Astrocyte of the spinal cord (primary cell): Measurements from ENCODE around the gene SLCO3A1.

ENCODE experiments used
- DNase-seq: peaks from one replicate; pipeline ENCODE4 v3.0.0; 2011; ENCODE audit warnings: low read depth, low spot score
- H3K4me3 ChIP-seq: 2 replicates; pipeline ENCODE4 v1.5.1; 2011; ENCODE audit warnings: low read depth, mild to moderate bottlenecking, low read length, moderate library complexity
- in situ Hi-C: cut with HindIII; loops from 2 replicates; pipeline ENCODE4 v1.10.0; 2017; ENCODE audit warnings: low sequenced_read_pairs
- TF ChIP-seq, protein P1 (sequence below): IDR thresholded peaks from 2 replicates; pipeline ENCODE4 v1.5.1; 2012; ENCODE audit warnings: low read depth, mild to moderate bottlenecking, low read length, inconsistent platforms

SLCO3A1 gene

GRCh38 chr15:92003515-92004067, 150.1 kb downstream of the SLCO3A1 start:
- in situ Hi-C loops, result no loop called here
- H3K4me3 ChIP-seq, result no peak overlapping the region
- TF ChIP-seq, protein P1, sequence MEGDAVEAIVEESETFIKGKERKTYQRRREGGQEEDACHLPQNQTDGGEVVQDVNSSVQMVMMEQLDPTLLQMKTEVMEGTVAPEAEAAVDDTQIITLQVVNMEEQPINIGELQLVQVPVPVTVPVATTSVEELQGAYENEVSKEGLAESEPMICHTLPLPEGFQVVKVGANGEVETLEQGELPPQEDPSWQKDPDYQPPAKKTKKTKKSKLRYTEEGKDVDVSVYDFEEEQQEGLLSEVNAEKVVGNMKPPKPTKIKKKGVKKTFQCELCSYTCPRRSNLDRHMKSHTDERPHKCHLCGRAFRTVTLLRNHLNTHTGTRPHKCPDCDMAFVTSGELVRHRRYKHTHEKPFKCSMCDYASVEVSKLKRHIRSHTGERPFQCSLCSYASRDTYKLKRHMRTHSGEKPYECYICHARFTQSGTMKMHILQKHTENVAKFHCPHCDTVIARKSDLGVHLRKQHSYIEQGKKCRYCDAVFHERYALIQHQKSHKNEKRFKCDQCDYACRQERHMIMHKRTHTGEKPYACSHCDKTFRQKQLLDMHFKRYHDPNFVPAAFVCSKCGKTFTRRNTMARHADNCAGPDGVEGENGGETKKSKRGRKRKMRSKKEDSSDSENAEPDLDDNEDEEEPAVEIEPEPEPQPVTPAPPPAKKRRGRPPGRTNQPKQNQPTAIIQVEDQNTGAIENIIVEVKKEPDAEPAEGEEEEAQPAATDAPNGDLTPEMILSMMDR, result no peak
- DNase-seq, result no peak

- H3K4me3 ChIP-seq, result no peak overlapping the region
- no peak for DNase-seq
- TF ChIP-seq, protein P1, result no peak
- in situ Hi-C loops, result no loop called here
These were observed 151.6 kb downstream of the SLCO3A1 start for GRCh38 chr15:92005154-92005553.

DNA sequence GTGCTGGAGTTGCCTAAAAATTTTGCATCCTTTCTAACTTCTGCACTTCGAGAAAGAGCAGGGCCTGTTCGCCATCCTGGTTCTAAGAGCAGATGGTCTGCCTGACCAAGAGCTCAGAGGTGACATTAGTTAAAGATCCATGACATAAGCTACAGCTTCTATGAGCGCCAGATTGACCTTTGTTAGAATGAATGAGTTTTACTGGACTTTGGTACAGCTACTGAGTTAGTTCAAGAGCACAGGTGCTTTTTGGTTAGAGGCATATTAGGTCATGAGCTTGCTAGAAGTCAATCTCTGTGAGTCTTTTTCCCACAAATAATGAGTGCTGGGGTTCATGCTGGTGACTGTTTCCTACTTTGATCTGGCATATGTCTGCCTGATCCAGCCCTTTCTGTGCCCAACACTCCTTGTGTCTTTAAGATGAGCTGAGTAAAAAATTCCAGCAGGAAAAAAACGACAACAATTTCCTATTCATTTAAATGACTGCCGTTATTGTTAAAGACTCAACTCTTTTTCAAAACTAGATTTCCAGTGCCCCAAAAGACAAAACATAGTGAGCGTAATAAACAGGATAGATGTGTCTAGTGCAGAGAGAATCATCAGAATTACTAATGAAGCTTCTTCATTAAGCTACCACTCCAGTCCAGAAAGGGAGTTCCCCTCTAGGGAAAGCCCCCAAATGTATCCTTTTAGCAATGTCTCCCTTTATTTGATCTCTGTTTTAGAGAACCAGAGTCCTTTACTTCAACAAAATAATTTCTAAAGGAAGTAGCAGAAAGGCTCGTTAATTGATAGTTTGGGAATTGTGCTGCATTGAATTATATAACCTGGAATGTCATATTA, 152.9 kb downstream of the SLCO3A1 start:
- TF ChIP-seq, protein P1, result no peak
- in situ Hi-C loops, result no loop called here
- DNase-seq, result no peak
- no peak overlapping the region for H3K4me3 ChIP-seq

DNA sequence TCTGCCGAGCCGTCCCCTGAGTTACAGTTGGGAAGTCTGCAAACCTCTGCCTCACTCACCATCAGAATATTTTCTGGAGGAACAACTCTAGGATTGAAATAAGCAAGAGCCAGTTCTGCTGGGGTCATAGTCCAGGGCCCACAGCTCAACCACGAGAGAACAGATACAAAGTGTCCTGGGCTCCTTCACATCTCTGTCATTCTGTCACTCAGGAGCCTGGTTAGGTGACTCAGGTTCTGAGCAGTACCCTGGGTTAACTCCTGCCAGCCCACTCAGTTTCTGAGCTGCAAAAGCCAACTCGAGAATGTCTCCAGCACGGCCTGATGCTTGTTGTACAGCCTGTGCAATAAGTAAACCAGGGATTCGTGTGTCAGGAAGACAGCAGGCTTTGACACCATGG, 155.7 kb downstream of the SLCO3A1 start:
- TF ChIP-seq, protein P1, result no peak
- in situ Hi-C loops, result no loop called here
- DNase-seq, result no peak
- H3K4me3 ChIP-seq, result no peak overlapping the region

DNA sequence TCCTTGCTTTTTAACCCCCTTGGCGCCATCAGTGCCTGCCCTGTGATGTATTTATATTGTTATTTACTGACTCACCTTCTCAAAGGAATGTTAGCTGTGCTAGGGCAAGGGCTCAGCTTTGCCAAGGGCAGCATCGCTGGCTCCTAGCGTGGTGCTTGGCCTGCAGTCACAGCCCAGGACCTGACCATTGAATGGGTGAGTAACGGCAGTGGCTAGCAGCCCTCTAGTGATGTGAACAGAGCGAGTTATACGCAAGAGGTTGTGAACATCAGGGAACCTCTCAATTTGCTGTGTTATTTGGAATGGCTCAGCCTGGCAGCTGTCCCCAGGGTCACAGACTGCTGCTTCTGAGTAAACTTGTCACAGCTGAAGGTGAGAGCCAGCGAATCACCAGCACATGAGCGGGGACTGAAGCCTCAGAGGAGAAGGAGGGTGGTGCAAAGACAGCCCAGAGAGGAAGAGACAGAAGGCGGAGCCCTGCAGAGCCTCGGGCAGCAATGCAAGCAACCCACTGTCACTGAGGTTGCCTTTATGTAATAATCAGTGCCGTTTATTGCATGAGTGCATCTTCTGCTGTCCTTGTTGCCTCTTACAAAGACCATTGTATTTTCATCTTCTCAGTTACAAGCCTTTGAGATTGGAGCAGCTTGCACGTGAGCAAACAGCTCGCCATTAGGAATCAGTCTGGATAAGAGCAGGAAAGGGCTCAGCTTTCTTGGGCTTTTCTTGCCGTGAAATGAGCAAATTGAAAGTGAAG, 158.3 kb downstream of the SLCO3A1 start:
- no peak overlapping the region for H3K4me3 ChIP-seq
- in situ Hi-C loops, result no loop called here
- no peak for DNase-seq

GRCh38 chr15:92012368-92012629, 158.8 kb downstream of the SLCO3A1 start:
- no peak for DNase-seq
- TF ChIP-seq, protein P1, result no peak
- in situ Hi-C loops, result no loop called here
- no peak overlapping the region for H3K4me3 ChIP-seq

More for the DNA sequence above, 158.3 kb downstream of the SLCO3A1 start:
- TF ChIP-seq, protein P1, result no peak
